Liver (tissue), 3 donors: ENCODE measurements around the gene SERPINB2.

Experiments used
- CTCF ChIP-seq: fragments of 150-350 bp; IDR thresholded peaks from 2 replicates; pipeline ENCODE4 v1.5.1; 2017; ENCODE audit warnings: improper control_type of control experiment, low read depth, low read length; ENCODE audit not compliant: missing input control
- EGR1 ChIP-seq, 2 donors: IDR thresholded peaks; 2 replicates each; pipeline ENCODE4 v1.6.1; 2016 to 2018; ENCODE audit warnings: antibody characterized with exemption in 2 of 2, low read depth in 2 of 2
- JUND ChIP-seq, 2 donors: IDR thresholded peaks; 2 replicates each; pipeline ENCODE4 v1.6.1; 2016; ENCODE audit warnings: antibody characterized with exemption in 2 of 2
- MAX ChIP-seq: IDR thresholded peaks from 2 replicates; pipeline ENCODE4 v1.6.1; 2016; ENCODE audit warnings: antibody characterized with exemption
- REST ChIP-seq: IDR thresholded peaks from 2 replicates; pipeline ENCODE4 v1.6.1; 2016; ENCODE audit warnings: antibody characterized with exemption, mild to moderate bottlenecking
- YY1 ChIP-seq: IDR thresholded peaks from 2 replicates; pipeline ENCODE4 v1.6.1; 2016; ENCODE audit warnings: antibody characterized with exemption, mild to moderate bottlenecking
- donor health status: healthy.
- donor health status: healthy.

- no peak for TF ChIP-seq YY1
- TF ChIP-seq EGR1 (IDR thresholded peaks at IDR 0.05; ENCODE audit: low read depth in 2 of 2) = no peak
- TF ChIP-seq CTCF = no peak
- no peak for TF ChIP-seq MAX
- TF ChIP-seq REST = no peak
- no peak for TF ChIP-seq JUND (IDR thresholded peaks at IDR 0.05)
Measured at GRCh38 chr18:63860531-63860930, 27.0 kb upstream of the SERPINB2 start.
